SHP77 treated with DMSO at 0.1 percent for 48 hours (cell line): Measurements from ENCODE around the gene CALB2.
"Not testable (repeated sequence)": the region's sequence is repeated elsewhere in the genome, so short reads cannot be mapped to it uniquely, and the experiment has no call there.

Experiments
- DNase-seq: peaks from one replicate; lab custom pipeline; 2025; lab: John Stamatoyannopoulos, UW

CALB2 gene

DNA sequence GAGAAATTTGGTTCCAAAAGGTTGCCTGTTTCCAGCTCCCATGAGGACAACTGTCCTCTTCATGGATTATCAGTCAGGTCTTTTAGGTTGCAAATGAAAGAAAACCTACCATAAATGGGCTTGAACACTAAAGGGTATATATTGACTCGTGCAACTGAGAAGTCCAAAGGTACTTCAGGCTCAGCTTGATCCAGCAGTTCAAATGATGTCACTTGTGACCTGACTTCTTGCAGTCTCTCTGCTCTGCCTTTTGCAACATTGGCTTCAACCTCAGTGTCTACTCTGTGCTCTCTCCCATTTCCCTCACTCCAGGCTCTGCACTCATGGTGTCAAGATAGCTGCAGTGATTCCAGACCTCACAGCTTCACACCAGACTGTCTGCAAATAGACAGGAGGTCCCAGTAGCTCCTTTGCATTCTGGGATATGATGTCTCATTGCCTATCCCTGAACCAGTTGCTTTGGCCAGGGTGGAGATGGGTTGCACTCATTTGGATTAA lies 5.5 kb upstream of the CALB2 start:
- DNase-seq, result no peak

DNA sequence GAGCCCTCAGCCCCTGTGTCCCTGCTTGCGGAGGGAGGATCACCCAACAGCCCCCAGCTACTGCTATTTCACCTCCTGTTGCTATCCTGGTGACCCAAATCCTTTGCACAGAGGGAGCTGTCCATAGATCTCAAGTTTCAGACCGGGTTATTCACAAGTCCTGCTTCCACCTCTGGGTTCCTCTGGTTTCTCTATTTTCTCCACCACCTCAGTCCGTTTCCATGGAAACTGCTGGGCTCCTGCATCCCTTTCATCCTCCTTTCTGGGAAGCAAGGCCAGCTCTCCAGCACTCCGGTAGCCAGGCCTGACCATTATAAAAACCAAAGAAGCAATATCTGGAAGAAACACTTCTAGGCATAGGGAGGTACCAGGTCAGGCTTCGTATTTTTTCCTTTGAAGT lies 4.8 kb upstream of the CALB2 start:
- DNase-seq, result no peak

- no peak for DNase-seq
Measured at GRCh38 chr16:71354156-71354555, 4.4 kb upstream of the CALB2 start.

GRCh38 chr16:71356051-71356740 lies 2.3 kb upstream of the CALB2 start:
- no peak for DNase-seq

- DNase-seq, result not testable (repeated sequence)
Measured at GRCh38 chr16:71356936-71357335, 1.6 kb upstream of the CALB2 start.

DNA sequence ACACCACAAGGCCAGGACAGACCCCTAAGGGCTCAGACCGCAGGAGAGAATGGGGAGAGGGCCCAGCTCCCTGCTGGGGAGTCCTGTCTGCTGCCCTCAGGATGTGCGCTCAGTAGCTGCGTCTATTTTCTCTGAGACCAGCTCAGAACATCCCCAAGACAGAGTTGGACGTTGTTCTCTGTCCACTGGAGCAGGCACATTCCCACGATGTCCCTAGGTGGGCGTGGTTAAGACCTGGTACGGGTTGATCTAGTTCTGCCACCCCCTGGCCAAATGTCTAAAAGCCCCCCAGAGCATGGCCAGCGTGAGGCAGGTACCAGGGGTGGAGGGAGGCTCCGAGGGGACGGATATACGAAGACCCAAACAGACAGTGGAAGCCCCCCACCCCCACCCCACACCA lies 842 bp upstream of the CALB2 start:
- no peak for DNase-seq

DNA sequence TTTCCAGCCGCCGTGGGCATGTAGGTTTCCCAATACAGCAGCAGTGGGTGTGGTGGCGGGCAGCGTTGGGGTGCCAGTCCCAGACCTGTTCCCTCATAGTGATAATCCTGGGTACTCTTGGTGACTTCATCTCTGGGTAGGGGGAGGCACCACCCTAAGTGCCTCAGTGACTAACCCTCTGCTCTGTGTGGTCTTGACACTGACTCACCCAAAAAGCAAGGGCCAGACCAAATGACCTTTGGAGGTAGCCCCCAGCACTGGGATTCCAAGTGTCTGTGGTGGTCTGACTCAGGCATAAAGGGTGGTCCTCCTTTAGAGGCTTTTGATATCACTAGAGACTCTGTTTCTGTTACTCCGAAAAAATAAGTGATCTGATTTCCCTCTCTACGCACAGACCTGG lies 908 bp downstream of the CALB2 start:
- no peak for DNase-seq

DNA sequence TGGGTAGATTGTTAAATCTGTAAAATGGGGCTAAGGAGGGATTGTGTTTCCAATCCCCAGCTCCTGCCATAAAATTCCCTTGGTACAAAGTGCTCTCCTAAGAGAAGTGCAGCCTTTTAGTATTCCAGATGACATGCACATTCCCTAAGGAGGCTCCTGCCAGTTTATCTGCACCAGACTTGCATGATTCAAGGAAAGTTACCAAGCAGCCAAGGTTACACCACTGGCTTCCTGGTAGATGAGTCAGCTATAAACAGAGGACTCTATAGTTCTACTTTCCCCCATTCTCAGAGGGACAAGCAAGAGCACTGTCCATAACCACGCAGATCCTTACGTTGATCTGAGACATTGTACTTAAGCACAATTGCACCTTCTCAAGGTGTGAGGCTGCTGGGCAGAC lies 1.9 kb downstream of the CALB2 start:
- DNase-seq, result no peak

DNA sequence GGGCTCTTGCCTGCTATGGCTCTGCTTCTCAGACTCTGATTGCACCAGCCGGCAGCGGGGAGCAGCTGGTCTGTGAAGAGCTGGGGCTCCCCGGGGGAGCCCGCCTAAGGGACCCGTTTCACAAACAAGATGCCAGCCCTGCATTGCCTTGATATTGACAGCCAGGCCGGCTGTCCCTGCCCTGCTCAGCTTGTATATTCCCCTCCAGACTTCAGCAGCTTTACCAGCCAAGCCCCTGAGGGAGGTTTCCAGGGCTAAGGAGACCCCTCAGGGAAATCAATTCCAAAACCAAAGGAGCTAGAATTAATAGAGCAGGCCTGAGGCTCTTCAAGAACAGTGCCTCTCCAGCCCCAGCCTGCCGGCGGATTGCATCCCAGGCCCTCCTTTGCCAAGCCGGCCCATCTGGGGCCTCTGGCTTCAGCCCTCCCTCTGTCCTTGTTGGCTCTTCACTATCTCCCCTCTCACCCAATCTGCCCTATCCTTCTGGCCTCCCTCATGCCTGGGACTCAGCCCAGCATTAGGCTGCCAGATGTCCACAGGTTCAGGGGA lies 5.7 kb downstream of the CALB2 start:
- no peak for DNase-seq

DNA sequence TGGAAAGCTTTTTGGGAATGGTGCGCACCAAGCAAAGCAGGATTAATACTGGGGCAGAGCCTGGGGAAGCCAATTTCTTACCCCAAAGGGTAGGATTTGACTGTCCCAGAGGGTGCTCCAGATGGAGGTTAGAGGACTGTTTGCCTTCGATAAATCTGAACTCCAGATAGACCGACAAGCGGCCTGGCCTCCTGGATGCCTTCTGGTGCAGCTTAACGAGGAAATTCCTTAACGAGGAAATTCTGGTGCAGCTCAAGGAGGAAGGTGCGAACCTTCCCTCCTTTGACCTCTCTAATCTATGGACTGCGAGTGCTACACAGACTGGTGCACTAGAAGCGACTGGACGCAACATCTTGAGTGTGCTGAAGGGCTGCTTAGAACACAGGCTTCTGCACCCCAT lies 6.5 kb downstream of the CALB2 start:
- no peak for DNase-seq

GRCh38 chr16:71367241-71367976 lies 8.9 kb downstream of the CALB2 start:
- no peak for DNase-seq

DNA sequence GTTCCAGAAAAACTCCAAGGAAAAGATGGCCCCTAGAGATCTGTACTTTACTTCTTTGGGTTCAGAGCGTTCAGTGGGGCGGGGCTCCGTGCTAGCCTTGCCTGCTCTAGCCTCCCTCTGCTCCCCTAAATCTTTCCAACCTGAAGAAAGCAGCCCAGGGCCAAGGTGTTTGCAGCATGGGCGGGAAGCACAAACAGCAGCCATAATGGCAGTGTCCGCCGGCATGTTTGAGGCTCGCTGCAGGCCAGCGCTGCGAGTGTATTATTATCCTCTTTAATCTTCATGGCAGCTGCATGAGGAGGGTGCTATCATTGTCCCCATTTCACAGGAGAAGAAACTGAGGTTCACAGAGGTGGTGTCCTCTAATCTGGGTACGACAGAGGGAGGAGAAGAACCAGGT lies 10.4 kb downstream of the CALB2 start:
- no peak for DNase-seq

DNA sequence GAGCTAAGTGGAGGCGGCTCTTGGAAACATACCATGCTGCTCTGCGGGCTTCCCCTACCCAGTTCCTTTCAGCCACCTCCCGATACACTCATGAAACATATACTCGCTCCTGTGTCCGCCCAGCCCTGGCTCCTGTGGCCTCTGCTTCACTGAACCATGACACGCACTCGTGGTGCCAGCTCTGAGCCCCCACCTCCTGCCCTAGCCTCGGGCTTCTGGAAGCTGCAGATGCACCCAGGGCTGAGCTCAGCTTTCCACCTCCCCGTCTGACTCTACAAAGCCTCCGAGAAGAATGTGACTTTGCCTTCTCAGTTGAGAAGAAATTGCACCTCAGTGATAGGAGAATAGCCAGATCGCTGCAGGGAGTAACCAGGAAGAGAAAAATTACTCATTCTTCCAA lies 11.0 kb downstream of the CALB2 start:
- DNase-seq, result no peak

DNA sequence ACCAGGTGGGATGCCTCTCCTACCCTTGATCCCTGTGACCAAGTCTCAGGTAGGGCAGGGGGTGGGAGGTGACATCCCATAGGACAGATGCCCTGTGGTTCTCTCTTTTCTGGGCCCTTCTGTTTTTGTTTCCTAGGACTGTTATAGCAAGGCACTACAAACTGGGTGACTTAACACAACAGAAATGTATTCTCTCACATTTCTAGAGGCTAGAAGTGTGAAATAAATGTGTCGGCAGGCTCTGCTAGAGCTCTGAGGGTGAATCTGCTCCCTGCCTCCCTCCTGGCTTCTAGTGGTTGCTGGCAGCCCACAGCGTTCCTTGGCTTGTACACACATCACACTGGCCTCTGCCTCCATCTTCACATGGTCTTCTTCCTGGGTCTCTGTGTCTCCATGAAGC lies 12.7 kb downstream of the CALB2 start:
- DNase-seq, result no peak

DNA sequence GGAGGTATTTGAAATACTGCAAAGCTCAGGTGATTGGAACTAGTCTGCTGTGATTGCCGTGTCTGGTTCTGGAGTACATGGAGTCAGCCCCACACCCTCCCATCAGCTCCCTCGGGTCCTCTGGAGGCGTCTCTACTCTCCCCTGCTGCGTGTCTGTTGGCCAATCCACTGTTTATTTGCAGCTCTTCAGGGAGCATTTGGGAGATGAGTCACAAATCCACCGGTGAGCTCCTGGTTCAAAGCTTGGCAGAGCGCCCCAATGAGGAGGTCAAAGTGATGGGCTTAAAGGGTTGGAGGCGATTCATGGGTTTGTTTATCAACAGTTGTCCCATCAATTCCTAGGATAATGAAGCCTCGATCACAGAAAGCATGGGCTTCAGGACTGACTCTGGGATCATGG lies 14.6 kb downstream of the CALB2 start:
- no peak for DNase-seq

DNA sequence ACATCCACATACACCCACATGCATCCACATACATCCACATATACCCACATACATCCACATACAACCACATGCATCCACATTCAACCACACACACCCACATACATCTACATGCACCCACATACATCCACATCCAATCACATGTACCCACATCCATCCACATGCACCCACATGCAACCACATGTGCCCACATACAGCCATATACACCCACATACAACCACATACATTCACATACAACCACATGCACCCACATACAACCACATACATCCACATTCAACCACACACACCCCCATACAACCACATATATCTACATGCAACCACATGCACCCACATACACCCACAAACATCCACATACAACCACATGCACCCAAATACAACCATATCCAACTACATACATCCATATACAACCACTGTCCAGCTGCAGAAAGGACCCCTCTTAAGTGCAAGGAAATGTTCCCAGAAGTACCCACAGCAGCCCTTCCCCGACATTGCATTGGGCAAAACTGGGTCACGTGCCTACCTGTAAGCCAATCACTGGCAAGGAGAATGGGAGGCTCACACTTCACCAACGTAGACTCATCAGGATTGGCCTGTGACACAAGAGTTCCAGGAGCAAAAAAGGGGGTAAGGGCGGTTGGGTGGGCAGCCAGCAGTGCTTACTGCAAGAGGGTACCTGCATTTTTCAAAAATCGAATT lies 18.1 kb downstream of the CALB2 start:
- DNase-seq, result no peak

DNA sequence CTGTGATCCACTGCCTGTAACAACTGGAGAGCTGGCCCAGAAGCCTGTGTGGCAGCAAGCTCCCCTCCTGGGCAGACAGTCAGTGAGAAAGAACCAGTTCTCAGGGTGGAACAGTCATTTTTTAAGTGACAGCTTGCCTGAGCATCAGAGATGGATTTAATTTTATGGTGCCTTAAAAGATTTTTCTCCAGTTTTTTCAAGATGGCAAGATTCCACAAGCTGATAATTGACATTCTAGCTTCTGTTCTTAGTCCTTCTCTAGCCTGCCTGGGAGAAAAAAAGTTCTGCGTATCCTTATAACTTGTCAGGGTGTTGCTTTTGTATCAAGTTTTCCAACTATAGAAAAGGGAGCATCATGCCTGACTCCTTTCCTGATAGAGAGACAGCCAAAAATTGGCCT lies 21.2 kb downstream of the CALB2 start:
- no peak for DNase-seq

- no peak for DNase-seq
Measured at GRCh38 chr16:71380831-71381230, 22.3 kb downstream of the CALB2 start.

DNA sequence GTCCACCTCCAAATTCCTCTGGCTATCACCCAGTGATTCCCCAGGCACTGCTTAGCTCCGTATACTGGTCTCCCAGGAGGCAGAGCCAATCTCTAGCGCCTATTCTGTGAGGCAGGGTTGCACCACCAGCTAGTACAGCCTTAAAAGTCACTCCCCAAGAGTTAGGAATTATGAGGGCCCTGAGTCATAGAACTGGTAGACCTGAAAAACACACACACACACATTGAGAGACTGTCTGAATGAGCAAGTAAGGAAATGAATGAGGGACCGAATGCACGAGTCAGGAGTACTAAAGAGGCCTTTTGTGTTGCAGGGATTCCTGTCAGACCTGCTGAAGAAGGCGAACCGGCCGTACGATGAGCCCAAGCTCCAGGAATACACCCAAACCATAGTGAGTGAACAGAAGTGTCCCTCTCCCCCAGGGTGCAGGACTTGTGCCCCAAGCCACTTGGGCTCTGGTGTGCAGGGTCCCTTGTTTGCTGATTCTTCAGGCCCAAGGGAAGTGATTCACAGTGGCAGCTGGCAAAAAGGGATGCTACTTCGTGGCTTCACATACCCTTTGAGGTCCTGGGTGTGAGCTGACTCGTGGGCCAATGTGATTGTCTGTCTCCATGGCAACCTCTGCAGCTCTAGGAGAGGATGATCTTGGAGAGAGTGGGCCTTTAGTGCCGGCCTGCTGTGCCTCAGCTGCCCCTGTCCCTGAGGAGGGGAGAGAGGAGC lies 24.7 kb downstream of the CALB2 start:
- no peak for DNase-seq

DNA sequence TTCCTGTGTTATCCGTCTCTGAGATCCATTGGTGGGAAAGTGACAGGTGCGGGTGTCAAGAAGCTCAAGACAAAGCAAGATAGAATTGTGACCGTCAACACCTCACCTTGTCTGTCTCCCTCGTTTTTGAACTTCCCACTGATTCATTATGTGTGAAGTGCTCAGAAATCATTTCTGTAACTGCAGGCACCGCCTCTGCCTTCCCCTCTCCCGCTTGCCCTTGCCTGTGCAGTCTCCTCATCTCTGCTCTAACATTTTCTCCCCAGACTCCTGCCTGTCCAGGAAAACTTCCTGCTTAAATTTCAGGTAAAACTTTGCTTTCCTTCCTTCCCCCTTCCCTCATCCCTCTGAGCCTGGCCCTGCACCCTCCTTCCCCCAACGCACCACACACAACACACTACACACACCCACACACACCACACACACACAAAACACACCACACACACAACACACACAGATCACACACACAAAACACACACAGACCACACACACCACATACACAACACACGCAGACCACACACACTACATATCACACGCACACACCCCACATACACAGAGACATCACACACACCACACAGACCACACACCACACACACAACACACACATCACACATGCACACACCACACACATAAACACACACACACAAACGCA lies 25.7 kb downstream of the CALB2 start:
- no peak for DNase-seq

- DNase-seq, result no peak
Measured at GRCh38 chr16:71387045-71387871, 28.7 kb downstream of the CALB2 start.
